Right atrium auricular region (tissue), 2 donors: Measurements from ENCODE around the gene TMEM150B. TPM values are rescaled to one million over a fixed set of nuclear protein-coding genes. Genes with fewer than 3 reads are reported as not detected.

ENCODE experiments used
- DNase-seq: peaks from one replicate; pipeline ENCODE4 v3.0.0-alpha.2; 2019; ENCODE audit warnings: low spot score
- H3K27ac ChIP-seq, 2 donors: fragments of 200-600 bp; sonication (generic); 1 replicate in 1 of 2; 2 replicates in 1 of 2; pipeline ENCODE4 v1.5.1; 2016 to 2019
- H3K27me3 ChIP-seq, 2 donors: fragments of 200-600 bp; sonication (generic); one replicate each; pipeline versions ENCODE4 v1.5.1 to v1.6.0; 2017 to 2019
- H3K36me3 ChIP-seq: fragments of 200-600 bp; sonication (generic); one replicate; pipeline ENCODE4 v1.5.1; 2016
- H3K4me1 ChIP-seq, 2 donors: fragments of 200-600 bp; sonication (generic); one replicate each; pipeline versions ENCODE4 v1.5.1 to v1.6.0; 2017 to 2019
- H3K4me3 ChIP-seq, 2 donors: fragments of 200-600 bp; sonication (generic); 1 replicate in 1 of 2; 2 replicates in 1 of 2; pipeline ENCODE4 v1.5.1; 2017 to 2019; ENCODE audit warnings: mild to moderate bottlenecking in 1 of 2, moderate library complexity in 1 of 2
- H3K9me3 ChIP-seq, 2 donors: fragments of 200-600 bp; sonication (generic); one replicate each; pipeline ENCODE4 v1.5.1; 2019
- CTCF ChIP-seq, 2 donors: fragments of 200-600 bp; sonication (generic); IDR thresholded peaks; one replicate each; pipeline ENCODE4 v1.5.1; 2019; ENCODE audit warnings: antibody characterized with exemption in 2 of 2
- total RNA-seq, 2 donors: library from RNA; depleted of rRNA; stranded (reverse); fragments of >200 nt; gene quantifications; one replicate each; pipeline ENCODE4 v1.1.0, GENCODE V29; 2016

TMEM150B gene
- total RNA-seq, 2 donors from 2014 or later: 3.3 TPM; not detected in 1

GRCh38 chr19:55370305-55370988, 45.3 kb upstream of the TMEM150B start, which contains the start of gene IL11:
Gene IL11 (minus strand): TSS chr19:55370463. CDS start chr19:55370310, 153 bp downstream.
- H3K27me3 ChIP-seq: peaks cover 15 to 42% of the 10 kb centered on the region in 2 donors
- DNase-seq: no peak
- peaks cover 0 to 14% of the 10 kb centered on the region in 2 donors for H3K4me1 ChIP-seq
- H3K27ac ChIP-seq: no peak within 1 kb of the TSS
- no peaks in the 10 kb centered on the region for H3K36me3 ChIP-seq
- TF ChIP-seq CTCF (IDR thresholded peaks at IDR 0.05): no peak
- H3K9me3 ChIP-seq: no peaks in the 10 kb centered on the region
- H3K4me3 ChIP-seq: peak within 1 kb of the TSS in 1 of 2 donors; percentile 38

GRCh38 chr19:55369653-55370304, 44.6 kb upstream of the TMEM150B start:
- Histone ChIP-seq H3K9me3 (no peaks in the 10 kb centered on the region), H3K27ac (no peak overlapping the region), H3K4me1 (peaks cover 0 to 14% of the 10 kb centered on the region in 2 donors), H3K36me3 (no peaks in the 10 kb centered on the region), H3K4me3 (peak overlapping the region in 1 of 2 donors; percentile 38), H3K27me3 (peaks cover 15 to 40% of the 10 kb centered on the region in 2 donors)
- DNase-seq: no peak
- TF ChIP-seq CTCF (IDR thresholded peaks at IDR 0.05): no peak

DNA sequence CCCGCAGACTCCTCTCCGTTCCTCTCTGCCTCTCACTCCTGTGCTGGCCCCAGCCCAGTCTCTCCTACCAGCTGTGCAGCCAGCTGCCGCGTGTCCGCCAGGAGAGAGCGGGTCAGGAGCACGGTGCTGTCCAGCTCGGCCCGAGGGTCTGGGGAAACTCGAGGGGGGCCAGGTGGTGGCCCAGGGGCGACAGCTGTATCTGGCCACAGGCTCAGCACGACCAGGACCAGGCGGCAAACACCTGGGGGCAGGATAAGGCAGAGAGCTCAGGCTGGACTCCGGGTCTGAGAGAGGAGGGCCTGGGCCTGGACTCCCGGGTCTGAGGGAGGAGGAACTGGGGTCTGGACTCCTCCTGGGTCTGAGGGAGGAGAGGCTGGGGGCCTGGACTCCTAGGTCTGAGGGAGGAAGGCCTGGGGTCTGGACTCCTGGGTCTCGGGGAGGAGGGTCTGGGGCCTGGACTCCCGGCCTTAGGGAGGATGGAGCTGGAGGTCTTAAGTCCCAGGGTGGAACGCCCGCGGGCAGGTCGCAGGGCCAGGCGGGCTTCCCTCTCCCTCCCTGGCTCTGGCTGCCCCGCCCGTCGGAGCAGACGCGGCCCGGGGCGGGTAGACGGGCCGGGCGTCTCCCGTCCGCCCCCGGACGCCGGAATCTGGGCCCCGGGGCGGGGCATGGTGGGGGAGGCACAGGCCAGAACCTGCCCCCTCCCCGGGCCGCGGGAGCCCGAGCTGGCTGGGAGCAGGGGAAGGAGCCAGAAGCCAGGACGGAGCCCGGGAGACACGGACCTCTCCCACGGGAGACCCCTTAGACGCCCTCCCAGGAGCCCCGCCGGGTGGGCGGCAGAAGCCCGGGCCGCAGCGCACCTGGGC, 43.8 kb upstream of the TMEM150B start:
- Histone ChIP-seq H3K27me3 (peaks cover 15 to 33% of the 10 kb centered on the region in 2 donors), H3K4me1 (peaks cover 0 to 14% of the 10 kb centered on the region in 2 donors), H3K36me3 (no peaks in the 10 kb centered on the region), H3K27ac (no peak overlapping the region), H3K9me3 (no peaks in the 10 kb centered on the region), H3K4me3 (peak overlapping the region in 1 of 2 donors; percentile 35)
- TF ChIP-seq CTCF (IDR thresholded peaks at IDR 0.05): no peak
- DNase-seq: no peak

DNA sequence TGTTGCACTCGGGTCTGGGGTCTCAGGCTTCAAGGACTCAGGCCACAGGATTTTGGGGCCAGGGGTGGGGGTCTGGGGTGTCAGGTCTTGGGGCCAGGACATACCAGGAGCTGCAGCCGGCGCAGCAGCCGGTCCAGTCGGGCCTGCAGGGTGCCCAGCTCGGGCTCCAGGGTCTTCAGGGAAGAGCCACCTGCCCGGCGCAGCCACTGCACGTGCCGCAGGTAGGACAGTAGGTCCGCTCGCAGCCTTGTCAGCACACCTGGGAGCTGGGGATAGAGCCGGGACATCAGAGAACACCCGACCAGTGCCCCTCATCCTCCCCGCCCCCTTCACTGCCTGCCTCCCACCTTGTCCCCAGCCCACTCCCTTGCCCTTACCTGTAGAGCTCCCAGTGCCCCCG, 43.0 kb upstream of the TMEM150B start:
- H3K36me3 ChIP-seq: no peaks in the 10 kb centered on the region
- peaks cover 15 to 25% of the 10 kb centered on the region in 2 donors for H3K27me3 ChIP-seq
- H3K27ac ChIP-seq: no peak overlapping the region
- H3K9me3 ChIP-seq: no peaks in the 10 kb centered on the region
- no peak for TF ChIP-seq CTCF (IDR thresholded peaks at IDR 0.05)
- peaks cover 0 to 14% of the 10 kb centered on the region in 2 donors for H3K4me1 ChIP-seq
- no peak overlapping the region for H3K4me3 ChIP-seq
- no peak for DNase-seq

- peaks cover 12 to 25% of the 10 kb centered on the region in 2 donors for H3K27me3 ChIP-seq
These were observed 41.6 kb upstream of the TMEM150B start for GRCh38 chr19:55366790-55367189.

More at GRCh38 chr19:55366790-55367189, 41.6 kb upstream of the TMEM150B start:
- Histone ChIP-seq H3K4me3 (no peak overlapping the region), H3K27ac (no peak overlapping the region), H3K36me3 (no peaks in the 10 kb centered on the region), H3K4me1 (peaks cover 0 to 14% of the 10 kb centered on the region in 2 donors), H3K9me3 (no peaks in the 10 kb centered on the region)
- no peak for DNase-seq
- TF ChIP-seq CTCF (IDR thresholded peaks at IDR 0.05): no peak
